HG03103 (cell line): ENCODE measurements around the gene TLR9.
"Not testable (repeated sequence)": the region's sequence is repeated elsewhere in the genome, so short reads cannot be mapped to it uniquely, and the experiment has no call there.

Experiments
- ATAC-seq: cut with Tn5 transposase; IDR thresholded peaks from one replicate; pipeline ENCODE4 v1.9.1; 2021; ENCODE audit warnings: low read depth; ENCODE audit not compliant: unreplicated experiment

Gene TLR9

DNA sequence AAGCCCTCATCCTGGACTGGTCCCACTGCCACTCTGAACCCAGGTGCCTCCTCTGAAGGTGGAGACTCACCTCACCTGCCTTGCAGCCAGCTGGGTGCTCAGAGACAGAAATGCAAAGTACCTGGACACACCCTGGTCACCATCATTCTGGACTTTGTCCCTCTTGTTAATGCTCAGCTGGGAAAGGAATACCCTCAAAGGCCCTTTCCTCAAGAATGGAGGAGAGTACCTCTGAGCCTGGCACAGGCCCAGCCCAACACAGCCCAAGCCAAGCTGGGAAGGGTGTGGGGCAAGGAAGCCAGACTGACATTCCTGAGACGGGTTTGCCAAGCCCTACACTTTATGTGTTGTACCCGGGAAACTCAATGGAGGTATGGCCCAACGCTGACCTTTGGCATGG lies 28.5 kb downstream of the TLR9 start:
- no peak for ATAC-seq

DNA sequence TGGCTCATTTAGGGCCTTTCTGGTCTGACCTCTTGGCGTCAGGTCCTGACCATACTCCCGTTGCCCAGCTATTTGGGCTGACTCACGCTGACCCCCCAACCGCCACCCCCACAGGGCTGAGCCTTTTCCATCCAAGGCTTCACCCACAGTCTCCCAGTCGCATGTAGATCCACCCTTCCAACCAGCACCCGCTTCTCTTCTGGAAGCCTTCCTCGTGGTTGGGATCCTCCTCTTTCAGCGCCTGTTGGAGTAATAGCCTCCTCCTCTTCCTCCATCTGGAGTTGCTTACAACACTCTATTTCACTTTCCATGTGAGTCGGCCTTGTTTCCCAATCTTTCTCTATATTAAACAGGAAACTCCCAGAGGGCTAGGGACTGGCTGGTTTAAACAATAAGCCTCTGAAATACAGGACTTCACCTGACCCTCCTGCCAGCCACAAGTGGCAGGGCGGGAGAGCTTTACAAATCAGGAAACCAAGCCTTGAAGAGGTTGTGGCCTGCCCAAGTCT lies 29.6 kb downstream of the TLR9 start:
- no peak for ATAC-seq

DNA sequence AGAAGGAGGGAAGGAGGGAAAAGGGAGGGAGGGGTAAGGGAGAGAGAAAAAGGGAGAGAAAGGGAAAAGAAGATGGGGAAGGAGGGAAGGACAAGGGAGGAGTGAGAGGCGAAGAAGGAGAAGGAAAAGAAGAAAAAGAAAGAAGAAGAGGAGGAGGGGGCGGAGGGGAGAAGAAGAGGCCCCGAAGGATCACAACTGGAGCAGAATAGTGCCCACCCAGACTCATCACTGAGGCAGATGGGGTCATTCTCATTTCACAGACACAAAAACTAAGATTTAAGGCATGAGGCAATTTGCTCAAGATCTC lies 30.2 kb downstream of the TLR9 start:
- no peak for ATAC-seq

- no peak for ATAC-seq
Measured at GRCh38 chr3:52194485-52195290, 30.8 kb downstream of the TLR9 start.

- no peak for ATAC-seq
Measured at GRCh38 chr3:52193065-52193464, 32.4 kb downstream of the TLR9 start.

GRCh38 chr3:52191663-52192062 lies 33.8 kb downstream of the TLR9 start:
- ATAC-seq = no peak

GRCh38 chr3:52190294-52191074 lies 35.0 kb downstream of the TLR9 start:
- ATAC-seq = no peak

DNA sequence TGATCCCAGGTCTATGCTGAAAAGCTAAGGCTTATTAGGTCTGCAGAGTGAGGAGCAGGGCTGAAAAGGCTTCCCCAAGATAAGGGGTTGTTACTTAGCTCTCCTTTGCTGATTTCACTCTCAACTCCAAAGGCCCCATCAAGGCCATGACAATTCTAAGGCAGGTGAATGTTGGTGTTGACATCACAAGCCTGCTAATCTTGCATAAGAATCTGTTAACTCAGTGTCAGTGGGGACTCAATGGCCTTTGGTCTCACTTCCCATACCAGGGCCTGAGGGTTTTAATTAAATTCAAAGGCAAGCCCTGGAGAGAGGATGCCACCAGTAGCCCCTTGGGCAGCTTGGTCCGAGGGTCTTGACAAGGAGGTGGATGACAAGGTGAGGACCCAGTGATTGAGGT lies 36.9 kb downstream of the TLR9 start:
- ATAC-seq = no peak

DNA sequence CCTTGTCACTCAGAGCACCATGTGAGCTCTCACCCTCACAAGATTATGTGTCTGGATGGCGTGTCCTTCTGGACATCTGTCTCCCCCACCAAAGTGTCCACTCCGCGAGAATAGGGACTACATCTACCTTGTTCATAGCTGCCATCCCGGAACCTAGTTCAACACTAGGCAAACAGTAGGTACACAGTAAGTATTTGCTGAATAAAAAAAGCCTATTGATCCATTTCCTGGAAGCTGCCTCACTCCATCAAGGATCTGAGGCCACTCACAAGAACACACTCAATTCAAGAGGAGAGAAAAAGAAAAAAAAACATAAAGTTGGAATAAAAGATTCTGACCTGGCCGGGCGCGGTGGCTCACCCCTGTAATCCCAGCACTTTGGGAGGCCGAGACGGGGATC lies 38.7 kb downstream of the TLR9 start:
- ATAC-seq = no peak

- ATAC-seq = no peak
Measured at GRCh38 chr3:52185837-52186236, 39.6 kb downstream of the TLR9 start.

- ATAC-seq = no peak
Measured at GRCh38 chr3:52185311-52185710, 40.1 kb downstream of the TLR9 start.

GRCh38 chr3:52184690-52185089 lies 40.8 kb downstream of the TLR9 start:
- no peak for ATAC-seq

- ATAC-seq = no peak
Measured at GRCh38 chr3:52183786-52184445, 41.5 kb downstream of the TLR9 start.

DNA sequence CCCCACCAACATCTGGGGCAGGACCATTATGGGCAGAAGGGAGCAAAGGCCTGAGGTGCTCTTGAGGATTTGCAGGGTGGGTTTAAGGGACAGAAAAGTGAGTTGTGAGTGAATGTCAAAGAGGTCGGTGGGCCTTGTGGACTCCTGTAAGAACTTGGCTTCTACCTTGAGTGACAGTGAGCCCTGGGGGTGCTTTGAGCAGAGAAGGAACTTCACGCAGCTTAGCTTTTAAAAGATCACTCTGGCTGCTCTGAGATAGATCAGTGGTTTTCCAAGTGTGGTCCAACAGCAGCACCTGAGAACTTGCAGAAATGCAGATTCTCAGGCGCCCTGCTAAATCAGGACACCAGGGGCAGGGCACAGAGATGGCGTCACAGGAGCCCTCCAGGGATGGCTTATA lies 42.8 kb downstream of the TLR9 start:
- no peak for ATAC-seq

DNA sequence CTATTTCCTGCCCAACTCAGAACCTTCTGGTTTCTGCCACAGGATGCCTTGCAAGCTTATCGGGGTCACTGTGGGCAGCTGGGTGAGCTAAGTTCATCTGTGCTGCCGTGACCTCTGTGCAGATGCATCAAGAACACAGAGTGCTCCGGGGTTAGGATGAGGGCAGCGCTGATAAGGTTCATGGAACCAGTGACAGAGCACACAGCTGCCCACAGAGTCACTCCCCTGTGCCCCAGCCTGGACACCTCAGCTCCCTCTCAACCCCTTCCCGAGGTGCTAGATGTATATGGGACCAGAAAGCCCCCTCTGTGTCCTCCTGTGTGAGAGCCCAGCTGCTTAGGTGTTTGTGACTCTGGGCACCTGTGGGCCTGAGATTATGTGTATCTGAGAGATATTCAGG lies 43.2 kb downstream of the TLR9 start:
- no peak for ATAC-seq

- ATAC-seq = no peak
Measured at GRCh38 chr3:52181543-52181942, 43.9 kb downstream of the TLR9 start.

DNA sequence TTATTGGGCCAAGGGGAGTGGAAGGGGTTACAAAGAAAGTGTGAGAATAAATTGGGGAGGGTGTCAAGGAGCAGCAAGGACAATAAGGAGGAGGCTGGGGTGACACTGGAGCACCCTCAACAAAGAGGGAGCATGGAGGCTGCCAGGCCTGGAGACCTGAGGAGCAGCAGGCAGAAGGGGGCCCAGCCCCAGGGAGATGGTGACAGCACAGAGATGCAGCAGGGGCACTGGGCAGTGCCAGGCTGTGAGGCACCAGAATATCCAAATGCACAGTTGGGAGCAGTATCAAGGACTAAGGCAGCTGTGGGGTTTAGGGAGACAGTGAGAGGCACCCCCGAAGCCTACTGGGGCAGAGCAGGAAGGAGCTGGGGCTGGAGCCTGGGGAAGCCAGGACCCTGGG lies 46.9 kb downstream of the TLR9 start:
- no peak for ATAC-seq

DNA sequence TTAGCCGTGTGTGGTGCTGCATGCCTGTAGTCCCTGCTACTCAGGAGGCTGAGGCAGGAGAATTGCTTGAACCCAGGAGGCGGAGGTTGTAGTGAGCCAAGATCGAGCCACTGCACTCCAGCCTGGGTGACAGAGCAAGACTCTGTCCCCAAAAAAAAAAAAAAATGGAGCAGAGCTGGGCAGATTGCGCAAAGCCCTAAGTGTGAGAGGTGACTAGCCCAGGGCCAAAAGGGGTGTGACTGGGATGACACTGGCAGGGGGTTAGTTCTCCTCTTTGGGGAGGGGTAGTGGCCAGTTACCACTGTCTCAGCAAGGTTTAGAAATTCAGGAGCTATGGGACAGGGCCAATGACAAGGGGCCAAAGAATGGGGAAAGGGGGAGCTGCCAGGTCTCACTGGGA lies 47.3 kb downstream of the TLR9 start:
- ATAC-seq = not testable (repeated sequence)

DNA sequence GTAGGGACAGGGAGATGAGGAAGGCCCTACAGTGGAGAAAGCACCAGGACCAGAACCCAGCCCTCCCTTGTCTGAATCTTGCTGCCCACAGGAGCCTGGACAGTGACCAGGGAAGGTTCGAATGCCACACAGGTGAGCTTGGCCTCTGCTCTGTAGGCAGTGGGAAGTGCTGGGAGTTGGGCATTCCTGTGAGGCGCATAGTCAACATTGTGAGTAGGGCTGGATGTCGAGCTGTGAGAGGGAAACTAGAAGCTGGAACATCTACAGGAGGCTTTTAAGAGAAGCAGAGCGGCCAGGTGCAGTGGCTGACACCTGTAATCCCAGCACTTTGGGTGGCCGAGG lies 47.8 kb downstream of the TLR9 start:
- ATAC-seq = no peak

DNA sequence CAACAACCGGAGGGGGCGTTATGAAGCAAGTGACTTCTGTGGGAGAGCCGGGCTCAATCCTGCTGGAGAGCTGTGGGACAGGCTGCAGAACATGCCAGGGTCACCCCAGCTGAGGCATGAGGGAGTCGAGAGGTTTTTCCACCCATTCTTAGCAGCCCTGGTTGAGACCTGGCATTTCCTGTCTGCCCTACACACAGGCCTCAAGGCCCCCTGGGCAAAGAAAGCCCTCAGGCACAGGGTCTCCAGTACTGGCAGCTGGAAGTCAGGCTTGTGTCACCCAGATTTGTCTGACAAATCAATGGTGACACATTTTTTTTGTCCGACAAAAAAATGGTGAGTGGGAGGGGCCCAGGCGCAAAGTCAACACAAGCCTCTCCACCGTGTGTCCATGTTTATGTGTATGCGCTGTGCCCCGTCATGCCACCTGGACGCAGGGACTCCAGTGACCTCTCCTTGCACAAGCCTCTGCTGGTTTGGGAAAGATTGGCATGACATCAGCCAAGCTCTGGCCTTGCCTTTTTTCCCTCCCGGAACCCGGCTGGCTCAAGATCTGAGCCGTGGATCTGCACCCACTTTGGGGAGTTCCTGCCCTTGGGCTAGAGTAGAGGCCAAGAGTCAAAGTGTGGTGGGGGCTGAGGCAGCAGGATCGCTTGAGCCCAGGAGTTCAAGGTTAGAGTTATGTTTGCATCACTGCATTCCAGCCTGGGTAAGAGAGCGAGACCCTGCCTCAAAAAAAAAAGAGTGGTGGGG lies 48.3 kb downstream of the TLR9 start:
- no peak for ATAC-seq

GRCh38 chr3:52176180-52176752 lies 49.2 kb downstream of the TLR9 start:
- ATAC-seq = no peak
